Right cardiac atrium (tissue), 5 donors: ENCODE measurements around the gene PLXNB3. TPM values are rescaled to one million over a fixed set of nuclear protein-coding genes. Genes with fewer than 3 reads are reported as not detected.

Experiments
- ATAC-seq, 2 donors: fragments of 200-7000 bp; cut with Tn5 transposase; one replicate each; pipeline versions ENCODE4 v1.8.0 to v1.9.1; 2020; ENCODE audit warnings: moderate library complexity in 2 of 2, mild to moderate bottlenecking in 1 of 2
- DNase-seq, 3 donors: peaks; one replicate each; pipeline ENCODE4 v3.0.0-alpha.2; 2020
- H3K27ac ChIP-seq: one replicate; pipeline ENCODE4 v1.5.1; 2013; ENCODE audit warnings: mild to moderate bottlenecking, low read length, control low read depth, moderate library complexity
- H3K27me3 ChIP-seq: one replicate; pipeline ENCODE4 v1.6.1; 2013; ENCODE audit not compliant: control insufficient read depth, insufficient read depth
- H3K4me1 ChIP-seq: one replicate; pipeline ENCODE4 v1.6.1; 2013; ENCODE audit warnings: low read length; ENCODE audit not compliant: control insufficient read depth, insufficient read depth
- H3K4me3 ChIP-seq: one replicate; pipeline ENCODE4 v1.5.1; 2013; ENCODE audit warnings: low read length, control low read depth
- H3K9me3 ChIP-seq: one replicate; pipeline ENCODE4 v1.6.1; 2013; ENCODE audit warnings: low read length; ENCODE audit not compliant: control insufficient read depth
- WGBS: extraction: QIAGEN DNeasy Blood & Tissue Kit; methylation state at CpG from one replicate; pipeline ENCODE4 v1.1.7; 2013; 5-methylcytosine and 5-hydroxymethylcytosine counted together
- intact Hi-C, 4 donors: fragments of 100-400 bp; cut with DNase I; formaldehyde crosslinking; loops; one replicate each; pipeline versions ENCODE4 v1.11.0 to v1.14.0; 2022 to 2023
- polyA plus RNA-seq: library from polyadenylated mRNA; stranded (reverse); fragments of 200-250 nt; gene quantifications from one replicate; pipeline ENCODE4 v1.2.3, GENCODE V29; 2013
- total RNA-seq, 4 donors: library from RNA; stranded (reverse); fragmentation: NEBNext Ultra II Directional; extraction: Animal tissue kit (Norgen Biotek cat#: 25700); gene quantifications; one replicate each; pipeline ENCODE4 v1.2.1, GENCODE V29; 2021
- donor health status: healthy with polysubstance abuse.
- donor health status: DM: no; HTN: yes; CAD: no.
- donor health status: DM: no; HTN: no; CAD: no.
- donor health status: DM: no; HTN: yes; CAD: no; lungs with severe emphysema.
- donor health status: DM: yes; HTN: yes; CAD: no.

PLXNB3 gene
- total and polyA plus RNA-seq, 5 donors = 6.8 to 10.9 (median 9.2) TPM

DNA sequence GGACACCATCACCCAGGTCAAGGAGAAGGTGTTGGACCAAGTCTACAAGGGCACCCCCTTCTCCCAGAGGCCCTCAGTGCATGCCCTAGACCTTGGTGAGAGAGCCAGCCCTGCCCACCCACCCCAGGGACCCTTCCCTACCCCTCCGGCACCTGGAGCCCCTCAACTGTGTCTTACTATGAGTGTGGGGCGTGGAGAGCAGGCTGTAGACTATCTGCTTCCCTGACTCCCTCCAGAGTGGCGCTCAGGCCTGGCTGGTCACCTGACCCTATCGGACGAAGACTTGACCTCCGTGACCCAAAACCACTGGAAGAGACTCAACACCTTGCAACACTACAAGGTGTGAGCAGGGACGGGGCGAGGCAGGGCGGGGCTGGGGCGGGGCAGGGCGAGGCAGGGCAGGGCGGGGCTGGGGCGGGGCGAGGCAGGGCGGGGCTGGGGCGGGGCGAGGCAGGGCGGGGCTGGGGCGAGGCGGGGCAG lies 12.1 kb downstream of the PLXNB3 start:
- H3K4me3 ChIP-seq = no peak overlapping the region
- no peaks in the 10 kb centered on the region for H3K9me3 ChIP-seq
- H3K27me3 ChIP-seq = no peaks in the 10 kb centered on the region
- no peak for DNase-seq
- intact Hi-C loops = no loop called here
- no peaks in the 10 kb centered on the region for H3K4me1 ChIP-seq
- WGBS = 79% methylated on average over 12 of the region's 20 CpGs
- no peak for ATAC-seq
- no peak overlapping the region for H3K27ac ChIP-seq

DNA sequence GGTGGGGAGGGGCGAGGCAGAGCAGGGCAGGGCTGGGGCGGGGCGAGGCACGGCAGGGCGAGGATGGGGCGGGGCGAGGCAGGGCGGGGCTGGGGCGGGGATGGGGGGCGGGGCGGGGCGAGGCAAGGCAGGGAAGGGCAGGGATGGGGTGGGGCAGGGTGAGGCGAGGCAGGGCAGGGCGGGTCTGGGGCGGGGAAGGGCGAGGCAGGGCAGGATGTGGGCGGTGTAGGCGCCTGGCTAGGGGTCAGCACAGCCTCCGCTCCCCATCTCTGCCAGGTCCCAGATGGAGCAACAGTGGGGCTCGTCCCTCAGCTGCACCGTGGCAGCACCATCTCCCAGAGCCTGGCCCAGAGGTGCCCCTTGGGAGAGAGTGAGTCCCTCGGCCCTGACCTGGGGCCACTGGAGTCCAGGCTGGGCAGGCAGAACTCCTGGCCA lies 12.6 kb downstream of the PLXNB3 start:
- no peaks in the 10 kb centered on the region for H3K4me1 ChIP-seq
- intact Hi-C loops = no loop called here
- ATAC-seq (no peak), DNase-seq (peak in 2 of 3 donors; percentile 26 to 61)
- 88% methylated on average over 9 of the region's 22 CpGs for WGBS
- H3K9me3 ChIP-seq = no peaks in the 10 kb centered on the region
- no peak overlapping the region for H3K27ac ChIP-seq
- H3K27me3 ChIP-seq = no peaks in the 10 kb centered on the region
- H3K4me3 ChIP-seq = no peak overlapping the region

DNA sequence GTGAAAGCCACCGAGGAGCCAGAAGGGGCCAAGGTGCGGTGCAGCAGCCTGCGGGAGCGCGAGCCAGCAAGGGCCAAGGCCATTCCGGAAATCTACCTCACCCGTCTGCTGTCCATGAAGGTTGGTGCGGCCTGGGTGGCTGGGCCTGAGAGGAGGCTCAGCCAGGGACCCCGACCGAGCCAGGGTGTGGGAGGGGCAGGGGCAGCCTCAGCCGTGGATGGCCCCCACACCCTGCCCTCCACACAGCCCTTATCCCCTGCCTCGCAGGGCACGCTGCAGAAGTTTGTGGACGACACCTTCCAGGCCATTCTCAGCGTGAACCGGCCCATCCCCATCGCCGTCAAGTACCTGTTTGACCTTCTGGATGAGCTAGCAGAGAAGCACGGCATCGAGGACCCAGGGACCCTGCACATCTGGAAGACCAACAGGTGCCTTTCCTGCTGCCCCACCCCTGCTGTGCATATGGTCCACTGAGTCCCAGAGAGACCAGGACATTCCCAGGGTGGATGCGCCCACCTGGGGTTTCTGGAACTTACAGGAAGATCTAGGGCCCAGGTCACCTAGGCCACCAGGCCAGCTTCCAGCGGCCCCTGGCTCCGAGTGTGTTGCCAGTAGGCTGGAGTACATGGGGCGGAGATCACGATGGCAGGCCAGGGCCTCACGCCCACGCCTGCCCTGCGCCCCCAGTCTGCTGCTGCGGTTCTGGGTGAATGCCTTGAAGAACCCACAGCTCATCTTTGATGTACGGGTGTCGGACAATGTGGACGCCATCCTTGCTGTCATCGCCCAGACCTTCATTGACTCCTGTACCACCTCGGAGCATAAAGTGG lies 13.4 kb downstream of the PLXNB3 start:
- Histone ChIP-seq H3K4me1 (peaks cover 2% of the 10 kb centered on the region), H3K4me3 (no peak overlapping the region), H3K27ac (no peak overlapping the region), H3K9me3 (no peaks in the 10 kb centered on the region), H3K27me3 (no peaks in the 10 kb centered on the region)
- DNase-seq (peak; percentile 9 to 41 (median 31)), ATAC-seq (no peak)
- 84% methylated on average over 34 of the region's 34 CpGs for WGBS
- intact Hi-C loops = no loop called here

DNA sequence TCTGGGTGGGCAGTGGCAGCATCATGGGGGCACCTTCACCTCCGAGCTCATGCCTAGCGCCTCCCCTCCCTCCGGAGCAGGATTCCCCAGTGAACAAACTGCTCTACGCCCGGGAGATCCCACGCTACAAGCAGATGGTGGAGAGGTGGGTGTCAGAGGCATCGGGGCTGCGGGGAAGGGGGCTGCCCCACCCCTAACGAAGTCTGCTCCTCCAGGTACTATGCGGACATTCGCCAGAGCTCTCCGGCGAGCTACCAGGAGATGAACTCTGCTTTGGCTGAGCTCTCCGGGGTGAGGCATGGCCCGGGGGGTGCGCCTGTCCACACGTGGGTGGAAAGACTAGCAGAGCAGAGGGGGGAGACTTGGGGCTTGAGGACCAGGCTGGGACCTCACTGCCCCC lies 14.1 kb downstream of the PLXNB3 start:
- no peak for ATAC-seq
- Histone ChIP-seq H3K4me1 (peaks cover 2% of the 10 kb centered on the region), H3K4me3 (no peak overlapping the region), H3K9me3 (no peaks in the 10 kb centered on the region), H3K27ac (no peak overlapping the region), H3K27me3 (no peaks in the 10 kb centered on the region)
- intact Hi-C loops = no loop called here
- peak; percentile 3 to 48 (median 11) for DNase-seq
- WGBS = 69% methylated on average over 17 of the region's 17 CpGs

DNA sequence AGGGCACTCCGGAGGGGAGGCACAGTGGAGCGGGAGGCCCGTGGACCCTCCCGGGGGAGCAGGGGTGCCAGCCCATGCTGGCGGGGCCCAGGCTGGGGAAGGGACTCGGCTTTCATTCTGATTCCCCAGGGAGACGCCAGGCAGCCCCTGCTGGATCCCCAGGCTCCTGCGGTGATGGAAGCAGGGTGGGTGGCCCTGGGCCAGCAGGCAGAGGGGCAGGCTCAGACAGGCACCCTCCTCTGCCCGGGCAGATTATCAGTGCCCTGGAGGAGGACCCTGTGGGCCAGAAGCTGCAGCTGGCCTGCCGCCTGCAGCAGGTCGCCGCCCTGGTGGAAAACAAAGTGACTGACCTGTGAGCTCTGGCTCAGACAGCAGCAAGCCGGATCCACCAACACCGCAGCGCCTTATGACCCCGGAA lies 14.6 kb downstream of the PLXNB3 start:
- DNase-seq = peak; percentile 15 to 51 (median 51)

DNA sequence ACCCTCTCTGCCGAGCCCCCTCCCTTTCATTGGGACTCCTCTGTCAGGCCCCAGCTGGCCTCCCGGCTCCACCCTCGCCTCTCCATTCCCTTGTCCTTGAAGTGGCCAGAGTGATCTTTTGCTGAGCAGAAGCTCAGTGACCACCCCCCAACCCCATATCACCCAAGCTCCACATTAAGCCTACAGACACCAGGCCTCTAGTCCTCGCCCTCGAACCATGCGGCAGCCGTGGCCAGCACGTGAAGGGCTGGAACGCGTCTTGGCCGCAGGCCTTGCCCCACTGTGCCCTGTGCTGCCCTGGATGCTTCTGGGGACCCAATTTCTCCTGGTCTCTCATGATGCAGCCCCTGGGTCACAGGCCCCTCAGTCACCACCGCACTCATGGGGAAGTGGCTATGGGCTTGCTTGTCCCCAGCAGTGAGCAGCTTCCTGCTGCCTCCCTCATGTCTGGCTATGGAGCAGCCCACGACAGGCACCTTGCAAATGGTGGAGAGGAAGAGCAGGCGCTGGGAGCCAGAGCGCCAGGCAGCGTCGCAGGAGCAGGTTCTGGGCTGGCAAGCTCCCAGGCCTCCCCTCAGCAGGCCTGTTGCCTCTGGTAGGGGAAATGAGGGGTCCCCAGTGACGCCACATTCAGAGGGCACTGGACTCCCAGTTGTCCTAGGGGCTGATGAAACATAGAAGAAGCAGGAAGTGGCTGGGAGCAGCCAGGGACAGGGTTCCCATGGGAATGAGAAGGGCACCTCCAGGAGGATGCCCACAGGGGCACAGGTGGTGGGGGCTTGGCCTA lies 16.0 kb downstream of the PLXNB3 start:
- Histone ChIP-seq H3K9me3 (no peaks in the 10 kb centered on the region), H3K4me3 (no peak overlapping the region), H3K27me3 (no peaks in the 10 kb centered on the region), H3K4me1 (peaks cover 2% of the 10 kb centered on the region), H3K27ac (peak overlapping the region; percentile 68)
- intact Hi-C loops = no loop called here
- no peak for ATAC-seq
- 69% methylated on average over 18 of the region's 18 CpGs for WGBS
- peak; percentile 4 to 53 (median 36) for DNase-seq

More for the DNA sequence above, 14.6 kb downstream of the PLXNB3 start:
- intact Hi-C loops = no loop called here
- no peak overlapping the region for H3K4me3 ChIP-seq
- ATAC-seq = no peak
- no peaks in the 10 kb centered on the region for H3K9me3 ChIP-seq
- H3K27ac ChIP-seq = no peak overlapping the region
- H3K4me1 ChIP-seq = peaks cover 2% of the 10 kb centered on the region
- H3K27me3 ChIP-seq = no peaks in the 10 kb centered on the region
- 80% methylated on average over 16 of the region's 16 CpGs for WGBS

DNA sequence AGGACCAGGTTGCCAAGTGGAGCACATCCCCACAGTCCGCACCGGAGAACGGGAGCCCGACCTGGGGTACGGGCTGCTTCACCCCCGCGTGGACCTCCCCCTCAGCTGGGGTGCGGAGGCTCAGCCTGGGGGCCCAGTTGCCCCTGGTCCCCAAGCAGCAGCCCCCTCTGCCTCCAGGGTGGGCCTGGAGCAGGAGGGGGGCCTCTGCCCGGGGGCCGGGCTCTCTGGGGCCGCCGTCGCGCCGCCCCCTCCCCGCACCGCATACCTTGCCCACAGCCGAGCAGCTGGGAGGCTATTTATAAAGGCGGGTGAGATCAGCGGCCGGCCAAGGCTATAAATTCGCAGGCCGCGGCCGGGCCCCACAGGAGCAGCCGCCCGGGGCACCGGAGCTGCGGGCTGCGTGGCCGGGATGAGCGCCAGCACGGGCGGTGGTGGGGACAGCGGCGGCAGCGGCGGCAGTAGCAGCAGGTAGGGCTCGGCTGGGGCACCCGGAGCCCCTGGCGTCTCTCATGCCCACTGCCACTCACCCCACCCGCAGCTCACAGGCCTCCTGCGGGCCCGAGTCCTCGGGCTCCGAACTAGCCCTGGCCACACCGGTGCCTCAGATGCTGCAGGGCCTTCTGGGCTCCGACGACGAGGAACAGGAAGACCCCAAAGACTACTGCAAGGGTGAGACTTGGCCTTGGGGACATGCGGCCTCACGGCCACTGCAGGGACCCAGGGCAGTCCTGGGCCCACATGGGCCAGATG lies 16.8 kb downstream of the PLXNB3 start, which contains the start of gene SRPK3:
TSS of gene SRPK3 (plus strand) at position 364 of the 750 bp plus-strand sequence. CDS start at position 410, 46 bp downstream.
- H3K27me3 ChIP-seq = no peaks in the 10 kb centered on the region
- ATAC-seq (peak; percentile 48 to 52), DNase-seq (peak in 2 of 3 donors; percentile 69 to 76)
- WGBS = 17% methylated on average over 52 of the region's 52 CpGs
- H3K9me3 ChIP-seq = no peaks in the 10 kb centered on the region
- H3K27ac ChIP-seq = peak within 1 kb of the TSS; percentile 68
- H3K4me1 ChIP-seq = peaks cover 2% of the 10 kb centered on the region
- no peak within 1 kb of the TSS for H3K4me3 ChIP-seq
- intact Hi-C loops = no loop called here

DNA sequence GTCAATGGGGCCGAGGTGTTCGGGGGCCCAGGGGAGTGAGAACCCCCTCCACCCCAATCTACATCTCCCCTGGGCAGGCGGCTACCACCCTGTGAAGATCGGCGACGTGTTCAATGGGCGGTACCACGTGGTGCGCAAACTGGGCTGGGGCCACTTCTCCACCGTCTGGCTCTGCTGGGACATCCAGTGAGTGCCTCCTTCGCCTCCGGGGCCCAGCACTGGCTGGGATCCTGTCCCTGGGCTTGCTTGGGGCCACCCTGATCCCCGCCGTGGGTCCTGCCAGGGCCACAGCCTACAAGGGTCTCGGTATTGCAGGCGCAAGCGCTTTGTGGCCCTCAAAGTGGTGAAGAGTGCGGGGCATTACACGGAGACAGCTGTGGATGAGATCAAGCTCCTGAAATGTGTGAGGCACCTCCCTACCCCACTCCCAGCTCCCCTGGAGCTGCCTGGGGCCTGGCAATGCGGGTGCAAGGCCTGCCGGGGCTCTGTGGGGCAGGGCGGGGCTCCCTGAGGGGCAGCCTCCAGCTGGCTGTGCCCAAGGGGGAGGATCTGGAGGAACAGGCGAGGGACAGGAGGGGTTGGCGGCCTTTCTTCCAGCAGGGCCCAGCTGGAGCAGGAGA lies 17.5 kb downstream of the PLXNB3 start:
- intact Hi-C loops = no loop called here
- Histone ChIP-seq H3K27me3 (no peaks in the 10 kb centered on the region), H3K27ac (peak overlapping the region; percentile 60), H3K4me1 (peaks cover 2% of the 10 kb centered on the region), H3K9me3 (no peaks in the 10 kb centered on the region), H3K4me3 (no peak overlapping the region)
- ATAC-seq (peak; percentile 28 to 60), DNase-seq (peak in 1 of 3 donors; percentile 66)
- WGBS = 51% methylated on average over 24 of the region's 24 CpGs

DNA sequence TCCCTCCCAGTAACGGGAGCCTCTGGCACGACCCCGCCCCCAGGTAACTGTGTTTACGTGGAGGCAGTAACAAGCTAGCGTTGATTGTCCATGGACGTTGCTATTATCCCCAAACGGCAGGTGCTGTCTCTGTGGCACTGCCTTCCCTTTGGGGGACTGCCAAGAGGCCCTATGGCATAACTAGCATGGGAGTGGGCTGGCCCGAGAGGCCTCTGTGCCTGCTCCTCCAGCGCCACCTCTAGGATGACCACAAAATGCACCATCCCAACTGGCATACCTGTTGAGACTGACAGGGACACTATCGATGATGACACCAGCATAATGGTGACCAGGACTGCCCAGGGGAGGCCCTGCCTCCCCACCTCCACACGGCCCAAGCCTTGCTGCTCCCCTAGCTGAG lies 18.3 kb downstream of the PLXNB3 start:
- Histone ChIP-seq H3K4me1 (peaks cover 2% of the 10 kb centered on the region), H3K27me3 (no peaks in the 10 kb centered on the region), H3K4me3 (no peak overlapping the region), H3K9me3 (no peaks in the 10 kb centered on the region), H3K27ac (no peak overlapping the region)
- DNase-seq (no peak), ATAC-seq (no peak)
- 51% methylated on average over 11 of the region's 11 CpGs for WGBS
- intact Hi-C loops = no loop called here

DNA sequence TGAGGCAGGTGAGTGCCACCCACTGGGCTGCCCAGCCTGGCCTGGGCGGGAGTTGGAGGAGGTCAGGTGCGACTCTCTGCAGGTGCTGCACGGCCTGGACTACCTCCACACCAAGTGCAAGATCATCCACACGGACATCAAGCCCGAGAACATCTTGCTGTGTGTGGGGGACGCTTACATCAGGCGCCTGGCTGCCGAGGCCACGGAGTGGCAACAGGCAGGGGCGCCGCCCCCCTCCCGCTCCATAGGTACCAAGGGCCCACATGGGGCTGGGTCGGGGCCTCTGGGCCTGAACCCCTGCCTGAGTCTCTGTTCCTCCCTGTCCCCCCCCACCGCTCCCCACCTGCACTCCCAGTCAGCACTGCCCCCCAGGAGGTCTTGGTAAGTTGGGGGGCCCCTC lies 18.8 kb downstream of the PLXNB3 start:
- 90% methylated on average over 14 of the region's 14 CpGs for WGBS
- Histone ChIP-seq H3K9me3 (no peaks in the 10 kb centered on the region), H3K27me3 (no peaks in the 10 kb centered on the region), H3K27ac (no peak overlapping the region), H3K4me1 (peaks cover 2% of the 10 kb centered on the region), H3K4me3 (no peak overlapping the region)
- no peak for ATAC-seq
- no peak for DNase-seq
- intact Hi-C loops = no loop called here
